NCI-H2196 treated with DMSO at 0.1 percent for 48 hours (cell line): ENCODE data around the gene GLIS1.

Experiments used
- DNase-seq: peaks from one replicate; lab custom pipeline; 2025; ENCODE audit not compliant: unreplicated experiment; lab: John Stamatoyannopoulos, UW

The GLIS1 gene

DNA sequence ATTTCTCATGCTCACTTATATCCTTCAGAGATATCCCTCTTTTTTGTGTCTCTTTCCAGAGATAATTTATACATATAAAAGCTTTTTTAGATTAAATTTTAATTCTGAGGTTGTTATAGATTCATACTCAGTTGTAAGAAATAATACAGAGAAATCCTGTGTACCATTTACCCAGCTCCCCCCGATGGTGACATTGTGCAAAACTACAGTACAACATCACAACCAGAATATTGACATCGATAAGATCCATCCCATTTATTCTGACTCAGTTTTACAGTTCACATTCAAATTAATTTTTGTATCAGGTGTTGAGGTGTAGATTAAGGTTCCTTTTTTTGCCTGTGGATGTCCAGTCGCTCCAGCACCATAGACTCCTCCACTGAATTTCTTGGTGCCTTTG, 265.5 kb downstream of the GLIS1 start:
- no peak for DNase-seq

DNA sequence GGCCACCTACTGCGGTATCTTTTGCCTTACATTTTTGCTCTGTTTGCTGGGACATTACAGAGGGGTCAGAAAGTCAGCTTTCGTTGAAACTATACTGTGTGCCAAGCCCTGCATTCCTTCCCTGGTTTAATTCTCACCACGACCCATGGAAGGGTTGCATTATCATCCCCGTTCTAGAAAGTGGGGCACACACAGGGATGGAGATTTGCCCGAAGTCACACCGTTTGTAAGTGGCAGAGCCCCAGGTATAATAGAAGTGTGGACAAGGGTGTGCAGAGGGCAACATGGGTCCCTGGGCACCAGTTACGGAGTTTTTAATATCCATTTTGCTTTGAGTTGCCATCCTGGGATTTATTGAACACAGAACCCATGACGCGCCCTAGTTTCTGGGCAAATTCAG, 268.0 kb downstream of the GLIS1 start:
- no peak for DNase-seq

DNA sequence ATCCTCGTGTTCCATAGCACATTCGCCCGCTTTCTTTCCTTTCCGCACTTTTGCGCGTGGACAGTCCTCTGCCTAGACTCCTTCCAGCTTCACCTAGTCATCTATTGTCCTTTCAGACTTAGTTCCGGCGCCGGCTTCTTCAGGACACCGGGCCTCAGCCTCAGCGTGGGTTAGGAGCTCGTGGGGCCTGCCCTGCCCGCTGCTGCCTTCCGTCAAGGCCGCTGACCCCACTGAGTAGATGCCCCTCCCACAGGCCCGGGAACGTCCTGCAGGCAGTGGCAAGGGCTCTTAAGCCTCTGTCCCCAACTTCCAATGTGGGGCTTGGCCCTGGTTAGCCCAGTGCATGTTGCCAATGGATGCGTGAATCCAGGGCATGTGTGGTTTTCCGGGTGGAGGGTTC, 268.4 kb downstream of the GLIS1 start:
- no peak for DNase-seq

DNA sequence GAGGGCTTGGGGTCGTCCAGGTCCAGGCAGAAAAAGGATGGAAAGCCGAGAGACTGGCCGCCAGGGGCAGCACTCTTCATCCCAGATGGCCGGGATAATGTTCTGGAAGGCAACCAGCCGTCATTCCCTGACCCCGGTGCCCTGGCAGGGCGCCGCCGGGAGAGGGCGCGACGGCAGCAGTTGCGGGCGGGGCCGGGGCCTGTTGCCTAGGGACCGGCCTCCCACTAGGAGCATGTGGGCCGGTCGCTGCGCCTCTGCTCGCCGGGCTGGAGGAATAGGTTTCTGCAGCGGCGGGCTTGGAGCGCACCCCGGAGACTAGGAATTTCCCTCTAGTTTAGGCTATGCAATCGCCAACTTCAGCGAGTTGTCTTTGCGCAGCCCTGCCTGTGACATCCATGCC, 268.8 kb downstream of the GLIS1 start:
- no peak for DNase-seq

DNA sequence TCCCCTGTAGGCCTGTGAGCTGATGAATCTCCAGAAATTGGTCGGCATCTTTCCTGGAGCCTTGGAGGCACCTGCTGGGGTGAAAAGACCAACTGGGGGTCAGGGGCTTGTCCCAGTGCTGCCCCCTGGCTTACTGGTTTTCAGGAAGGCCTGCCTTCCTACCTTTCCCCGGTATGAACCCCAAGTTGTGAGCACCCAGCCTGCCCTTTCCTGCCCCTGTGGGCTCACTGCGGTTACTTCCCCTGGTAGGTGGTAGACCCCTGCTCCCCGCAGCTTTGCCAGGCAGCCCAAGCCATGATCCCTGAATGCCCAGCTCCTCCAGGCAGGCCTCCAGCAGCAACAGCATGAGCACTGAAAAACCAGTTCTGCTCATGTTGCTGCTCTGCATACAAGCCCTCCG, 269.6 kb downstream of the GLIS1 start:
- DNase-seq: no peak

DNA sequence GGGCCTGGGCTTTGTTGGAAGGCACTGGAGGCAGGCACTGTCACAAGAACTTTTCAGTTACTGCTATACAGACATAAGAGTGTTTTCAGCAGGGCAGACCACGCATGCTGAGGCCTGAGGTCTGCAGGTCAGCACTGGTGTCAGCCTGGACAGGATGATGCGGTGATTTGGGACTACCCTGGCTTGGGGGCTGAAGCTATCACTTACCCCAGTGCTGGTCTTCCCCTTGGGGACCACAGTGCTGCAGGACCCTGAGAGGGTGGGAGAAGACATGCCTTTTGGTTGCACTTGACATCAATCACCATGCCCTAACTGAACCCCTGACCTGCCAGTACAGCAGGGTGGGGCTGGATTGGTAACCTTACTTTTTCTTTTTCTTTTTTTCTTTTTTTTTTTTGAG, 270.6 kb downstream of the GLIS1 start:
- no peak for DNase-seq

DNA sequence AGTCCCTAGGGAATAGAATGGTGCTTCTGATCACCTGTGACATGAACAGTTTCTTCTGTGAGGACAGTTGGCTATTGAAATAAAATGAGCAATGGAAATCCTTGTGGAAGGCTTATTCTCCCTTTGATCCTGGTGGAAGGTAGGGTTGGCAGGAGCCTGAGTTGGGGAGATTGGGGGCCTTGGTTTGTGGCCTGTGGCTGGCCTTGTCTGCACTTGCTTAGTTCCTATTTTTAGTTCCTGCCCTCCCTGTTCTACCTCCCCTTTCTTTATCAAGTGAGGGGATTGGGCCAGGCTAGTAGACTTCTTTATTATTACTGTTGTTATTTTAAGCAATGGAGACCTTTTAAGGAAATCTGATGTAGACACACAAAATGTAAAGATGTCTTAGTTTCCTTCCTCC, 271.6 kb downstream of the GLIS1 start:
- no peak for DNase-seq

DNA sequence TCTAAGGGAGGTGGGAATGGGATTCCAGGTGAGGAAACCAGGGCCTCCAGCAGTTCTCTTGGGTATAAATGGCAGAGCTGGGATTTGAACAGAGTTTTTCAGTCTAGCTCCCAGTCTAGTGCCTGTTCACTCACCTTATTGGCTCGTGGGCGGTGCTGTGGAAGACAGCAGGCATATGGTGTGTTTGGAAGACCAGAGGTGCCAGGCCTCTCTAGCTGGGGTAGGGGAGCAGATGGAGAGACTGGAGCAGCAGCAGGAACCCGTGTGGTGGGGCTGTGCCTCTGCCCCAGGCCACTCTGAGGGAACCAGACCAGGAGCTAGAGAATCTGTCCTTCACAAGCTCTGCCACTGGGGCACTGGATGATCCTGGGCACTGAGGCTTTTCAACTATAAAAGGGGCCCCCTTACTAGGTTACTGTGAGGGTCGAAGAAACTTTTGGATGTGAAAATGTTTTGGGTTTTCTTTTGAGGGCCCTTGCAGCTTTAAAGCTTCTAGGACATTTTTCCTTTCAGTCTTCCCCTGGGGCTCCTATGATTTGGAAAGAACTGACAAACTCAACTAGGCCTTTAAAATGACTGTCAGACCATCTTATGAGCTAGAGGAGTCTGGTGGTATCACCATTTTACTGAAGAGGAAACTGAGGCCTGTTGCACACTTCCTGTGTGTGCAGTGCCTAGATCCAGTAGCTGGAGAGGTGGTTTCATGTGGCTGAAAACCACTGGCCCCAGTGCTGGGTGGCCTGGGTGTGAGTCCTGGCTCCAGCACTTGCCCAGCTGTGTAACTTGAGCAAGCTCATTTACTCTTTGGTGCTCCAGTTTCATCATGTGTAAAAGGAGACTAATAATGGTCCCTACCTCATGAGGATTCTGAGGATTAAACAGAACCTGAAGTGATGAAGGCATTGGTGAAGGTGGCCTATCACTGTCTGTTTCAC, 273.7 kb downstream of the GLIS1 start:
- DNase-seq: no peak

DNA sequence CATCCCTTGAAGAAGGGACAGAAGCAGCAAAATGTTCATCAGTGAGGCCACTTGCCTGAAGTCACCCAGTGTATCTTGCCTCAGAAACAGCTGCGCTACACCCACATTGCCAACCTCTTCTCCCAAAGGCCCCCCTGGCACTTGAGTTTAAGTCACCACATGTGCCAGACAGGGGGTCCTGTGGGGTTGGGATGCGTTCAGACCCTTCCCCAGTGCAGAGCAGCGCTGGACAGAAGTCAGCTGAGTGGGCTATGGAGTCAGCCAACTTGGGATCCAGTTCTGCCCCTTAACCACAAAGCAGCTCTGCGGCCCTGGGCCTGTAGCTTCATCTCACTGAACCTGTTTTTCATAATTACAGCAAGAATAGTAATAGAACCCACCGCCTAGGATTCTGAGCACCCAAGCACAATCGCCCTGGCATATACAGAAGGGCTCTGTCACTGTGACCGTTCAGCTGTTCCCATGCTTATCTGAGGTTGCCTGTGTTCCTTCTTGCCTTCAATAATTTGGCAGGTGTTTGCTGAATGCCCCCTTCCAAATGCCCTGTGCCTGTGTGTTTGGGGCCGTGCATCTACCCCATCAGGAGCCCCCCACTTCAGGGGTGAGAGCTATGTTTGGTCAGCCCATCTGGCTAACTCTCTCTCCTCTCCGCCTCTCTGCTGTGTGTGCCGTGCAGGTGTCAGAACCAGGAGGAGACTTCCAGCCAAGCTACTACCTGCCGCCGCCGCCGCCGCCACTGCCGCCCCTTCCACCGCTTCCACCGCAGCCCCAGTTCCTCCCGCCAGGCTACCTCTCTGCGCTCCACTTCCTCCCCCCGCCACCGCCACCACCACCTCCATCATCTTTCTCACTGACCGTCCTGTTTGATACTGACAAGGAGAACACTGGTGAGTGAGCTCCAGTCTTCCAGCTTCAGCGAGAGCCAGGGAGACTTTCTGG, 274.7 kb downstream of the GLIS1 start:
- no peak for DNase-seq

DNA sequence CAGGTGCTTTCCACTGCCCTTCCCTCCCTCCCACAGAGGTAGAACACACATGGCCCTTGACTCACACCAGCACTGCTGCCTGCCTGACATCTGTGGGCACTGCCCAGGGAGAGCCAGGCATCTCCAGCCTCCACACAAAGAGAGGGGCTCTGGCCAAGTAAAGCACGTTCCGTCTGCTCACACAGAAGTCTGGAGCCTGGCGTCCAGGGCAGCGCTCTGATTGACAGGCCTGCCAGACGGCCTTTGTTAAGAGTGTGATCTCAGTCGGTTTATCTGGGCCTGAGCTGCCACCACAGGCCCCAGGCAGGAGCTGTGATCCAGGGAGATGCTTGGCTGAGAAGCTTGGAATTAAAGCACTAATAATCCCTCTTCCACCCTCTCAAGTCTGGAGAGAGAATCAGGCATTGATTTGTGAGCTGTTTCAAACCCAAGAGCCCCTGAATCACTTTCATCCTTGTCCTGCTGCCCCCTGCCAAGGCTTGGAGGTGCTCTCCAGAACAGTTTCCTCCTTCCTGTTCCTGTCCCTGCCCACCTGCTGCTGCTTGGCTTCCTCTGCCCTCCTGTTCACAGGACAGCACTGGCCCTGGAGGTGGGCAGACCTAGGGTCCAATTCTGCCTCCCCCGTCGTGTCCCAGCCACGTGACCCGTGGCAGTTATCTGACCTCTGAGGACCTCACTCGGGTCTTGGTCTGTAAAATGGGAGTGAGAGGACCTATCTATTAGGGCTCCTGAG, 276.0 kb downstream of the GLIS1 start:
- DNase-seq: no peak

DNA sequence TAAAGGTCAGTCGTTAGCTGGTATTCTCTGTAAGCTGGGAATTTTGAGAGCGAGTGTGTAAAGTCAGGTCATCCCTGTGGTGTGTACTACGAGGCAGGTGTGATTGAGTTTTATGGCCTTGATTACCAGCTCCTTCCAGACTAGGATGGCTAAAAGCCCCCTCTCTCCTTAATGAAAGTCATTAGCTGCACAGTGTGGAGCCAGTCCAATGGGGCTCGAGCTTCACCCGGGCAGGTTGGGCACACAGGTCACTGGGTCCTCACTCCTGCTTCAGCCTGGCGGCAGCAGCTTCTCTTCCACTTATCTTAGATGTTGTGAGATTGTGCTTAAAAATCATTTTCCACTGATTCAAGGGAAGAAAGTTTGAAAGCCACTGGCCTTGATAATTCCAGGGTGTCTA, 276.8 kb downstream of the GLIS1 start:
- no peak for DNase-seq

DNA sequence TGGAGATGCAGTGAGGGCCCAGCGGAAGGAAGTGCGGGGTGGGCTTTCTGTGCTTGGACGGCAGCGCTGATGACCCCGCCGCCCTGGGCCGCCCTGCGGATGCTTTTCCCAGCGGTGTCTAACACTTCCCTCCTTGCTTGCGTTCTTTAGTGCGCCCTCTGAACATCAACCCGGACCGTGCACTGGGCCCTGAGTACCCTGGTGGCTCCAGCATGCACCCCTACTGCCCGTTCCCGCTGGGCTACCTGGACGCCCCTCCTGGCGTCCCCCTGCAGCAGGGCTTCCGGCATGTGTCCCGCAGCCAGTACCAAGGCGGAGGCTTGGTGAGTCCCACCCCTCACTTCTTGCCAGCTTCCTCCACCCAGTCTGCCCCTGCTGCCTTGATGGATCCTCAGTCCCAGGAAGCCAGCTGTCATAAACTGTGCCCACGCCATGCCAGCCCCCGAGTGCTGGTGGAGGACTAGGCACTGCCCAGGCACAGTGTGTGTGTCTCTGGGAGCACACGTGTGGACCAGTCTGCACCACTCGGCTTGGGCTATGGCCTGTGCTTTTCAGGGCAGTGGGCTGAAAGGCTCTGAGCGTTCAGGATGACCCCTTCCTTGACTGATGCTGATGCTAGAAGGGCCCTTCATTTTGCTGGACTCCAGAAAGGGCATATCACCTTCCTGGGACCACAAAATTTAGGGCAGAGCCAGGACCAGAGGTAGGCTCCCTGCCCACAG, 277.5 kb downstream of the GLIS1 start:
- DNase-seq: no peak

DNA sequence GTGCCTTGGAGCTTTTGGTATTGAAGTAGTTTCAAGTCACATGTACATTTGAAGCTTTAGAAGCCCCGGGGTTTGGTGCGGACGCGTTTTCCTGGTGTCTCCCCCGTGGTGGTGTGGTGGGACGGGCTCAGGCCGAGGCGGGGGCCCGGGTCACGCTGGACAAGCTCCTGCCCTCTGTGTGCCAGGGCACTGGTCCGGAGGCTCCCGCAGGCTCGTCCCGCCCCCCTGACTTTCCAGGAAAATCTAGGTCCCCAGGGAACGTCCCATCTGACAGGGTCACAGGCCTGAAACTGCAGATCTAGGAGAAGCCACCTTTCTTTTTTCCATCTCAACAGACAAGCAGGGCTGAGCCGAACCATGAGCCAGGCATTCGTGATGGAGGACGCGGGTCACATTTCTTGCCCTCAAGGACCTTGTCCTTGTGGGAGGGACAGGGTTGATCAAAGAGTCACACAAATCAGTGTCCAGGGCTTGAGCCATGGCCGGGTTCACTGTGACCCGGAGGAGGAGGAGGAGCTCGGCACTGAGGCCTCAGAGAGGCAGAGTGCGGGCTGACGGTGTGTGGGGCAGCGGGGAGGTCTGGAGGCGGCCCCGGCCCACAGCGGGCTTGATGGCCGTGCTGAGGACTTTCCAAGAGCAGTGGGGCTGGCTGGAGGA, 278.2 kb downstream of the GLIS1 start:
- DNase-seq: no peak

DNA sequence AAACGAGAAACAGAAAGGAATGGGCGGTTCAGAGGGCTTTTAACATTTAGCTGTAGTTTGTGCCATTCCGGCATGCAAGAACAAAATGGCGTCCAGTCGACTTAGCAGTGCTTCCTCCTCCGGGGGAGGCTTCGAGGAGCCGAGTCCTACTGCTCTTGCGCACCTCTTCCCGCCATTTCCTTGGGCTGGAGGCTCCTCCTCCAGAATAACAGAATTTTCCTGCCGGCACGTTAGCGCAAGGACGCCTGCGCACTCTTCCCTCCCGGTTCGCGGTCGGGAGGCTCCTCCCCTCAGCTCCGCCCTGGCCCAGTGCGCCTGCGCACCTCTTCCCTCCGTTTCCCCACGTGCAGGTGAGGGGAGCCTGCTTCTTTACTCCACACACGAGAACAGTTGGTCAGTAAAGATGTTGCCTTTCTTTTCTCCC, 278.7 kb downstream of the GLIS1 start:
- DNase-seq: no peak

DNA sequence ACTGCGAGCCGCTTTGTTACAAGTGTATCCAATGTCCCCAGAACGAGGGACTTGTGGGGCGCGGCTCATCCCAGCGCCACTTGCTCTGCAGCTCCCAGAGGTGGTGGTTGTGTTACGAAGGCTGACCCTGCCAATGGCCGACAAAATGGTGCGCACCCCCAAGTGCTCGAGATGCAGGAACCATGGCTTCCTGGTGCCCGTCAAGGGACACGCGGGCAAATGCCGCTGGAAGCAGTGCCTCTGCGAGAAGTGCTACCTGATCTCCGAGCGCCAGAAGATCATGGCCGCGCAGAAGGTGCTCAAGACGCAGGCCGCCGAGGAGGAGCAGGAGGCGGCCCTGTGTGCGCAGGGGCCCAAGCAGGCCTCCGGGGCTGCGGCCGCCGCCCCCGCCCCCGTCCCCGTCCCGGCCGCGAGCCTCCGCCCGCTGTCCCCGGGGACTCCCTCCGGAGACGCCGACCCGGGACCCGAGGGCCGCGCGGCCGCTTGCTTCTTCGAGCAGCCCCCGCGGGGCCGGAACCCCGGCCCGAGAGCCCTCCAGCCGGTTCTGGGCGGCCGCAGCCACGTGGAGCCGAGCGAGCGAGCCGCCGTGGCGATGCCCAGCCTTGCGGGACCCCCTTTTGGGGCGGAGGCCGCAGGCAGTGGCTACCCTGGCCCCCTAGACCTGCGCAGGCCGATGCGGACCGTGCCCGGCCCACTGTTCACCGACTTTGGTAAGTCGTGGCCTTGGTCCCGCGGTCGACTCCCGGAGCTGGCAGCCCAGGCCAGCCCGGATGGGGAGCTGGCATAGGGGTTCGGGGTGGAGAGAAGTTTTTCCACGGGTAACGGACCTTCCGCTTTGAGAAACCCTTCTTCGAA, 279.4 kb downstream of the GLIS1 start, which contains the start of gene DMRTB1:
TSS of gene DMRTB1 (plus strand) at position 79 of the 855 bp plus-strand sequence. CDS start at position 134, 55 bp downstream.
- DNase-seq: no peak

DNA sequence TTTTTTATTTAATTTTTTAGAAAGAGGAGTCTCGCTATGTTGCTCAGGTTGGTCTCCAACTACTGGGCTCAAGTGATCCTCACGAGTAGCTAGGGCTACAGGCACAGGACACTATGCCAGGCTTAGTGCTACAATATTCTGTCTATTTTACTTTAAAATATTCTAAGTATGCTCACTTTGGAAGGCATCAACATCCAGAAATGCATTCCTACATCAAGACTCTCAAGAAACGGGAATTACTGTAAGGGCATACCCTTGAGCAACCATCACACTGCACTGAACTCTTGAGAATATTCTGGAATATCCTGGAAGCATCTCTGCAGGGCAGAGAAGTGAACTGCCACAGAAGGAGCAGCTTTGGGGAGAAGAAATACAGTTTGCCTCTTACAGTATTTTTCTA, 280.3 kb downstream of the GLIS1 start:
- no peak for DNase-seq
